HG02642 (cell line): ENCODE measurements around the gene CREB5.

Experiments used
- ATAC-seq: cut with Tn5 transposase; IDR thresholded peaks from one replicate; pipeline ENCODE4 v1.9.1; 2021; ENCODE audit warnings: mild to moderate bottlenecking; ENCODE audit not compliant: unreplicated experiment, poor library complexity

Gene CREB5

GRCh38 chr7:28505867-28506266 is 93.5 kb downstream of the CREB5 start:
- no peak for ATAC-seq

GRCh38 chr7:28507525-28508282 is 95.4 kb downstream of the CREB5 start:
- ATAC-seq, result no peak

- ATAC-seq, result peak; percentile 74
Measured at GRCh38 chr7:28509251-28510025, 97.1 kb downstream of the CREB5 start.

GRCh38 chr7:28510026-28510369 is 97.7 kb downstream of the CREB5 start:
- no peak for ATAC-seq

GRCh38 chr7:28512668-28513440 is 100.5 kb downstream of the CREB5 start:
- ATAC-seq, result no peak

GRCh38 chr7:28516390-28517172 is 104.3 kb downstream of the CREB5 start:
- no peak for ATAC-seq

GRCh38 chr7:28517206-28517605 is 104.9 kb downstream of the CREB5 start:
- no peak for ATAC-seq

GRCh38 chr7:28517606-28518005 is 105.3 kb downstream of the CREB5 start:
- no peak for ATAC-seq

- ATAC-seq, result no peak
Measured at GRCh38 chr7:28520074-28521015, 108.0 kb downstream of the CREB5 start.

- no peak for ATAC-seq
Measured at GRCh38 chr7:28524978-28525377, 112.7 kb downstream of the CREB5 start.

- no peak for ATAC-seq
Measured at GRCh38 chr7:28528899-28529298, 116.6 kb downstream of the CREB5 start.

- ATAC-seq, result no peak
Measured at GRCh38 chr7:28529755-28530154, 117.4 kb downstream of the CREB5 start.

- ATAC-seq, result no peak
Measured at GRCh38 chr7:28530175-28530802, 118.0 kb downstream of the CREB5 start.

- ATAC-seq, result no peak
Measured at GRCh38 chr7:28530803-28531175, 118.5 kb downstream of the CREB5 start.

- ATAC-seq, result no peak
Measured at GRCh38 chr7:28531291-28531690, 119.0 kb downstream of the CREB5 start.

GRCh38 chr7:28532181-28532580 is 119.9 kb downstream of the CREB5 start:
- no peak for ATAC-seq

GRCh38 chr7:28533267-28533666 is 120.9 kb downstream of the CREB5 start:
- no peak for ATAC-seq

- ATAC-seq, result no peak
Measured at GRCh38 chr7:28533731-28534531, 121.6 kb downstream of the CREB5 start.
